ENCODE data around the gene KLHL29. TPM values are rescaled to one million over a fixed set of nuclear protein-coding genes. Genes with fewer than 3 reads are reported as not detected.

KLHL29 gene
- total RNA-seq, 1 experiment from 2014 or later: 3.4 TPM

- intact Hi-C loops (cut with micrococcal nuclease; ENCODE audit: unreplicated experiment): no loop called here
These were observed 159.8 kb downstream of the KLHL29 start for GRCh38 chr2:23544589-23545295.

GRCh38 chr2:23545396-23545795 lies 160.4 kb downstream of the KLHL29 start:
- Histone ChIP-seq H3K27ac (no peak overlapping the region), H3K9me2 (ENCODE audit: insufficient read depth) (no peaks in the 10 kb centered on the region), H3K36me3 (ENCODE audit: low read depth) (no peaks in the 10 kb centered on the region), H3K4me3 (no peak overlapping the region), H3F3A (ENCODE audit: insufficient read depth, low read depth) (no peaks in the 10 kb centered on the region), H3K79me2 (ENCODE audit: low read depth) (no peaks in the 10 kb centered on the region), H3K4me1 (replicated peaks; ENCODE audit: insufficient read depth) (no peaks in the 10 kb centered on the region), H3K27me3 (ENCODE audit: insufficient read depth, low read depth) (no peaks in the 10 kb centered on the region), H4K20me1 (ENCODE audit: insufficient read depth) (peaks cover 14% of the 10 kb centered on the region), H2AFZ (no peak overlapping the region), H3K4me2 (no peak overlapping the region), H3K9me3 (ENCODE audit: insufficient read depth, low read depth) (no peaks in the 10 kb centered on the region)
- TF ChIP-seq EZH2 (IDR thresholded peaks at IDR 0.05; ENCODE audit: low read depth): no peak
- no peak for TF ChIP-seq CTCF (conservative IDR thresholded peaks at IDR 0.05)
- BruUV-seq (replicated peaks): no TSS peak
- ChIA-PET CTCF (no interaction called here), POLR2A (ENCODE audit: unreplicated experiment) (no interaction called here)
- intact Hi-C loops (cut with micrococcal nuclease; ENCODE audit: unreplicated experiment): no loop called here
- DNase-seq: no peak

More at GRCh38 chr2:23544589-23545295, 159.8 kb downstream of the KLHL29 start:
- Histone ChIP-seq H3K9me3 (ENCODE audit: insufficient read depth, low read depth) (no peaks in the 10 kb centered on the region), H3F3A (ENCODE audit: insufficient read depth, low read depth) (no peaks in the 10 kb centered on the region), H3K9me2 (ENCODE audit: insufficient read depth) (no peaks in the 10 kb centered on the region), H3K4me3 (no peak overlapping the region), H3K79me2 (ENCODE audit: low read depth) (no peaks in the 10 kb centered on the region), H3K27ac (no peak overlapping the region), H3K4me1 (replicated peaks; ENCODE audit: insufficient read depth) (no peaks in the 10 kb centered on the region), H4K20me1 (ENCODE audit: insufficient read depth) (peaks cover 14% of the 10 kb centered on the region), H3K27me3 (ENCODE audit: insufficient read depth, low read depth) (no peaks in the 10 kb centered on the region), H3K4me2 (no peak overlapping the region), H2AFZ (no peak overlapping the region), H3K36me3 (ENCODE audit: low read depth) (no peaks in the 10 kb centered on the region)
- no peak for TF ChIP-seq CTCF (conservative IDR thresholded peaks at IDR 0.05)
- TF ChIP-seq EZH2 (IDR thresholded peaks at IDR 0.05; ENCODE audit: low read depth): no peak
- CTCF ChIA-PET: no interaction called here
- no TSS peak for BruUV-seq (replicated peaks)
- POLR2A ChIA-PET (ENCODE audit: unreplicated experiment): no interaction called here
- no peak for DNase-seq

GRCh38 chr2:23545811-23546210 lies 160.8 kb downstream of the KLHL29 start:
- BruUV-seq (replicated peaks): no TSS peak
- TF ChIP-seq CTCF (conservative IDR thresholded peaks at IDR 0.05): no peak
- no peak for TF ChIP-seq EZH2 (IDR thresholded peaks at IDR 0.05; ENCODE audit: low read depth)
- Histone ChIP-seq H3K4me1 (replicated peaks; ENCODE audit: insufficient read depth) (no peaks in the 10 kb centered on the region), H3K9me2 (ENCODE audit: insufficient read depth) (no peaks in the 10 kb centered on the region), H4K20me1 (ENCODE audit: insufficient read depth) (peaks cover 14% of the 10 kb centered on the region), H3F3A (ENCODE audit: insufficient read depth, low read depth) (no peaks in the 10 kb centered on the region), H3K4me2 (no peak overlapping the region), H3K27me3 (ENCODE audit: insufficient read depth, low read depth) (no peaks in the 10 kb centered on the region), H3K36me3 (ENCODE audit: low read depth) (no peaks in the 10 kb centered on the region), H3K9me3 (ENCODE audit: insufficient read depth, low read depth) (no peaks in the 10 kb centered on the region), H2AFZ (no peak overlapping the region), H3K4me3 (no peak overlapping the region), H3K79me2 (ENCODE audit: low read depth) (no peaks in the 10 kb centered on the region), H3K27ac (no peak overlapping the region)
- ChIA-PET CTCF (no interaction called here), POLR2A (ENCODE audit: unreplicated experiment) (no interaction called here)
- intact Hi-C loops (cut with micrococcal nuclease; ENCODE audit: unreplicated experiment): no loop called here
- no peak for DNase-seq
